ENCODE results near the gene C11orf42.

- TF ChIP-seq CTCF (IDR thresholded peaks at IDR 0.05) (no peak), POLR2A (IDR thresholded peaks at IDR 0.05) (no peak)
Measured at GRCh38 chr11:6217722-6218121, 12.4 kb downstream of the C11orf42 start.
